Measurements from ENCODE around the gene COL4A6. TPM values are rescaled to one million over a fixed set of nuclear protein-coding genes. Genes with fewer than 3 reads are reported as not detected.

COL4A6 gene
- total and polyA plus RNA-seq, 10 of the 15 experiments (the other 5 are each of a cell fraction or from before 2014, with no cell fraction given), result 0.02 to 0.56 (median 0.05) TPM; not detected in 3

- TF ChIP-seq CUX1 (IDR thresholded peaks at IDR 0.05; ENCODE audit: insufficient replicate concordance, low read depth, low read length) (no peak), USF1 (IDR thresholded peaks at IDR 0.05; ENCODE audit: borderline replicate concordance, extremely low read length, insufficient read depth, low read depth, low read length) (no peak)
Observed at GRCh38 chrX:108341947-108342346, 96.3 kb downstream of the COL4A6 start (continued).

GRCh38 chrX:108332281-108332680, 105.9 kb downstream of the COL4A6 start:
- ATAC-seq, result no peak; the same call in 2 of the 3 replicates
- BruUV-seq (replicated peaks), result no TSS peak
- Histone ChIP-seq H3K27me3 (replicated peaks in 1 of 2; ENCODE audit: control insufficient read depth in 2 of 2, insufficient read depth in 2 of 2, low read length in 1 of 2) (no peaks in the 10 kb centered on the region), H3K9me3 (replicated peaks; ENCODE audit: control insufficient read depth, insufficient read depth, low read length) (no peaks in the 10 kb centered on the region), H3K36me3 (ENCODE audit: control insufficient read depth in 2 of 2, insufficient read depth in 2 of 2, low read length in 1 of 2) (no peaks in the 10 kb centered on the region), H3K79me2 (ENCODE audit: control insufficient read depth, insufficient read depth, low read length) (no peaks in the 10 kb centered on the region), H3K4me1 (ENCODE audit: control insufficient read depth, insufficient read depth, low read length) (no peaks in the 10 kb centered on the region), H3K9ac (ENCODE audit: control insufficient read depth, insufficient read depth, low read length) (no peak overlapping the region), H3K4me3 (no peak overlapping the region), H3K4me2 (ENCODE audit: control insufficient read depth, insufficient read depth) (no peak overlapping the region), H4K20me1 (ENCODE audit: control insufficient read depth, insufficient read depth) (no peaks in the 10 kb centered on the region), H2AFZ (ENCODE audit: control insufficient read depth, low read depth, low read length) (no peak overlapping the region), H3K27ac (ENCODE audit: control insufficient read depth, insufficient read depth) (no peak overlapping the region)
- in situ Hi-C loops (cut with MboI), result no loop called here
- POLR2A ChIA-PET, result no interaction called here
- CTCF ChIA-PET, result no interaction called here
- FAIRE-seq, result no peak
- intact Hi-C loops (cut with micrococcal nuclease; ENCODE audit: unreplicated experiment), result no loop called here
- RAD21 ChIA-PET (ENCODE audit: unreplicated experiment), result no interaction called here
- 50% methylated on average over 1 of the region's 1 CpG for WGBS (ENCODE audit: insufficient coverage, insufficient replicate concordance, low lambda C conversion rate, missing lambda C conversion rate)
- TF ChIP-seq ZNF24 (IDR thresholded peaks at IDR 0.05) (peak; percentile 74; the same call in 1 of the 2 replicates), KDM1A (IDR thresholded peaks at IDR 0.05; ENCODE audit: borderline replicate concordance) (no peak)
- DNase-seq (ENCODE audit: low read depth, low spot score), result peak; percentile 4
- SMC1A ChIA-PET (ENCODE audit: uncharacterized antibody, unreplicated experiment), result no interaction called here
